Thymus (tissue), 11 donors: ENCODE measurements around the gene ZNF813. TPM values are rescaled to one million over a fixed set of nuclear protein-coding genes. Genes with fewer than 3 reads are reported as not detected.
A peak's percentile ranks its signal among the peaks of the same experiment; 100 is the strongest.

Experiments used
- DNase-seq, 9 donors: peaks; one replicate each; pipeline ENCODE4 v3.0.0-alpha.2; 2013; ENCODE audit warnings: low spot score in 9 of 9, low read depth in 6 of 9, missing footprints in 1 of 9
- H3K27ac ChIP-seq, 2 donors: one replicate each; pipeline ENCODE4 v1.5.1; 2013; ENCODE audit warnings: control low read depth in 1 of 2, low read depth in 1 of 2, low read length in 1 of 2, mild to moderate bottlenecking in 1 of 2, moderate library complexity in 1 of 2
- H3K27me3 ChIP-seq, 2 donors: one replicate each; pipeline ENCODE4 v1.5.1; 2013; ENCODE audit warnings: low read length in 1 of 2; ENCODE audit not compliant: control insufficient read depth in 2 of 2, insufficient read depth in 1 of 2
- H3K36me3 ChIP-seq, 2 donors: one replicate each; pipeline ENCODE4 v1.5.1; 2013; ENCODE audit warnings: low read length in 1 of 2, mild to moderate bottlenecking in 1 of 2, moderate library complexity in 1 of 2; ENCODE audit not compliant: control insufficient read depth in 2 of 2, insufficient read depth in 2 of 2
- H3K4me1 ChIP-seq, 2 donors: one replicate each; pipeline ENCODE4 v1.5.1; 2013; ENCODE audit warnings: low read length in 2 of 2; ENCODE audit not compliant: control insufficient read depth in 2 of 2, insufficient read depth in 2 of 2
- H3K4me3 ChIP-seq, 2 donors: one replicate each; pipeline ENCODE4 v1.5.1; 2013; ENCODE audit warnings: low read length in 2 of 2, control low read depth in 1 of 2, mild to moderate bottlenecking in 1 of 2
- H3K9me3 ChIP-seq, 2 donors: one replicate each; pipeline ENCODE4 v1.5.1; 2013; ENCODE audit warnings: low read length in 1 of 2, mild to moderate bottlenecking in 1 of 2; ENCODE audit not compliant: control insufficient read depth in 2 of 2, insufficient read depth in 1 of 2
- WGBS: extraction: QIAGEN DNeasy Blood & Tissue Kit; methylation state at CpG from one replicate; pipeline ENCODE4 v1.1.7; 2013; 5-methylcytosine and 5-hydroxymethylcytosine counted together
- polyA plus RNA-seq: library from polyadenylated mRNA; stranded (reverse); fragments of 200-250 nt; gene quantifications from one replicate; pipeline ENCODE4 v1.2.3, GENCODE V29; 2013
- total RNA-seq: library from RNA; stranded (reverse); fragments of 120-200 nt; gene quantifications from one replicate; pipeline ENCODE4 v1.2.4, GENCODE V29; 2013
- donor health status: healthy.

Gene ZNF813
- total and polyA plus RNA-seq, 2 donors = 2.5 to 4.6 TPM

GRCh38 chr19:53538378-53539109 is 71.0 kb downstream of the ZNF813 start:
- peak overlapping the region; percentile 80 to 86 for H3K27ac ChIP-seq
- 61% methylated on average over 36 of the region's 36 CpGs for WGBS
- no peaks in the 10 kb centered on the region for H3K27me3 ChIP-seq
- DNase-seq = peak in 1 of 9 donors; percentile 9
- H3K4me3 ChIP-seq = peak overlapping the region; percentile 60 to 65
- H3K4me1 ChIP-seq = peaks cover 0 to 4% of the 10 kb centered on the region in 2 donors
- H3K36me3 ChIP-seq = no peaks in the 10 kb centered on the region
- H3K9me3 ChIP-seq = no peaks in the 10 kb centered on the region

GRCh38 chr19:53540091-53540490 is 72.6 kb downstream of the ZNF813 start:
- H3K27me3 ChIP-seq = no peaks in the 10 kb centered on the region
- H3K4me3 ChIP-seq = no peak overlapping the region
- H3K4me1 ChIP-seq = peaks cover 0 to 4% of the 10 kb centered on the region in 2 donors
- H3K36me3 ChIP-seq = no peaks in the 10 kb centered on the region
- 82% methylated on average over 4 of the region's 4 CpGs for WGBS
- no peak overlapping the region for H3K27ac ChIP-seq
- H3K9me3 ChIP-seq = no peaks in the 10 kb centered on the region
- DNase-seq = no peak

GRCh38 chr19:53541971-53542370 is 74.4 kb downstream of the ZNF813 start:
- H3K9me3 ChIP-seq = no peaks in the 10 kb centered on the region
- WGBS = 94% methylated on average over 1 of the region's 1 CpG
- H3K4me3 ChIP-seq = no peak overlapping the region
- H3K36me3 ChIP-seq = no peaks in the 10 kb centered on the region
- H3K4me1 ChIP-seq = peaks cover 0 to 4% of the 10 kb centered on the region in 2 donors
- H3K27ac ChIP-seq = no peak overlapping the region
- DNase-seq = no peak
- H3K27me3 ChIP-seq = no peaks in the 10 kb centered on the region

- WGBS = 95% methylated on average over 25 of the region's 25 CpGs
- Histone ChIP-seq H3K27ac (no peak overlapping the region), H3K4me1 (no peaks in the 10 kb centered on the region), H3K36me3 (no peaks in the 10 kb centered on the region), H3K4me3 (no peak overlapping the region), H3K9me3 (no peaks in the 10 kb centered on the region), H3K27me3 (no peaks in the 10 kb centered on the region)
- DNase-seq = no peak
These were observed 77.9 kb downstream of the ZNF813 start for GRCh38 chr19:53545271-53546065.

Other genes with a start within 250 kb of the ZNF813 start
- gene ZNF677, start 212.9 kb upstream of the ZNF813 start, total RNA-seq = 12.8 TPM
- 13.2 TPM for gene ZNF677, start 212.9 kb upstream of the ZNF813 start, polyA plus RNA-seq
- not detected for gene VN1R2, start 209.4 kb upstream of the ZNF813 start, total RNA-seq
- gene VN1R2, start 209.4 kb upstream of the ZNF813 start, polyA plus RNA-seq = not detected
- not detected for gene VN1R4, start 200.0 kb upstream of the ZNF813 start, total RNA-seq
- gene VN1R4, start 200.0 kb upstream of the ZNF813 start, polyA plus RNA-seq = not detected
- gene ZNF845, start 134.0 kb upstream of the ZNF813 start, total RNA-seq = 10.5 TPM
- gene ZNF845, start 134.0 kb upstream of the ZNF813 start, polyA plus RNA-seq = 5.7 TPM
- 18.0 TPM for gene ZNF525, start 102.0 kb upstream of the ZNF813 start, total RNA-seq
- 12.8 TPM for gene ZNF525, start 102.0 kb upstream of the ZNF813 start, polyA plus RNA-seq
- 12.2 TPM for gene ZNF765, start 72.6 kb upstream of the ZNF813 start, total RNA-seq
- 6.2 TPM for gene ZNF765, start 72.6 kb upstream of the ZNF813 start, polyA plus RNA-seq
- 9.7 TPM for gene ZNF761, start 35.7 kb upstream of the ZNF813 start, total RNA-seq
- gene ZNF761, start 35.7 kb upstream of the ZNF813 start, polyA plus RNA-seq = 14.9 TPM
- 7.6 TPM for gene ZNF331, start 70.4 kb downstream of the ZNF813 start, total RNA-seq
- gene ZNF331, start 70.4 kb downstream of the ZNF813 start, polyA plus RNA-seq = 26.9 TPM
- gene DPRX, start 164.3 kb downstream of the ZNF813 start, total RNA-seq = not detected
- gene DPRX, start 164.3 kb downstream of the ZNF813 start, polyA plus RNA-seq = 0.18 TPM